HG03520 (cell line): ENCODE data around the gene TBC1D19.

ENCODE experiments used
- ATAC-seq: cut with Tn5 transposase; IDR thresholded peaks from one replicate; pipeline ENCODE4 v1.9.1; 2021; ENCODE audit warnings: mild to moderate bottlenecking, moderate library complexity; ENCODE audit not compliant: unreplicated experiment

TBC1D19 gene

DNA sequence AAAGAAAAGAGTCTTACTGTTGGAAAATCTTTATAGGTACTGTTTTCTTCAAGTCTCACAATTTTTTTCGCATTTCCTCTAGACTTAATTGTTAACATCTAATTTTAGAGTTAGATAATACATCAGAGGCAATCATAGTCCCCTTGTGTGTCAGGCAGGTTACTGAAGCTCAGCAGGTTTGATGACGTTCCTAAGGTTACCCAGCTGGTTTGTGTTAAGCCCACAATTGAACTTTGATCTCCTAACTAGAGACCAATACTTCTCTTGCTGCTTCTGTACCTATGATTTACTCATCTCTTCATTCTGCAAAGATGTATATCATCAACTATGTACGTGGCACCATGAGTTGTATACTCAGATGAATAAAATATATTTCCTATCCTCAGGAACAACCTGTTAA, 145.1 kb downstream of the TBC1D19 start:
- no peak for ATAC-seq

DNA sequence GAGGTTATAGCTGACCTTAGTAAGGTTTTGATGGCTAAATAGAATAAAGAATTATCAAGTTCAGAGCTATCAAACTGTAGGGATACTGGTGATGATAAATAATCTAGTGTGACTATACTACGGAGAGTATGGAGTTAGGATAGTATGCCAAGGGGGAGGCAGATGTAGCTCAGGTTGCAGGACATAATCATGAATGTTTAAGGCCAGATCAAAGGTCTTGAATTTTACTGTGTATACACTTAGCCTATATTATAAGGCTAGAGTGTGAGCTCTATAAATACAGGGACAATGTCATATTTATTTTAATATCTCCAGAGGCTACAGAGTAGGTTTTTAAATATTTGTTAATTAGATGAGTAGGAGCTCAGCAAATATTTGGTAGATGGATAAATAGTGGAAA, 145.7 kb downstream of the TBC1D19 start:
- no peak for ATAC-seq

DNA sequence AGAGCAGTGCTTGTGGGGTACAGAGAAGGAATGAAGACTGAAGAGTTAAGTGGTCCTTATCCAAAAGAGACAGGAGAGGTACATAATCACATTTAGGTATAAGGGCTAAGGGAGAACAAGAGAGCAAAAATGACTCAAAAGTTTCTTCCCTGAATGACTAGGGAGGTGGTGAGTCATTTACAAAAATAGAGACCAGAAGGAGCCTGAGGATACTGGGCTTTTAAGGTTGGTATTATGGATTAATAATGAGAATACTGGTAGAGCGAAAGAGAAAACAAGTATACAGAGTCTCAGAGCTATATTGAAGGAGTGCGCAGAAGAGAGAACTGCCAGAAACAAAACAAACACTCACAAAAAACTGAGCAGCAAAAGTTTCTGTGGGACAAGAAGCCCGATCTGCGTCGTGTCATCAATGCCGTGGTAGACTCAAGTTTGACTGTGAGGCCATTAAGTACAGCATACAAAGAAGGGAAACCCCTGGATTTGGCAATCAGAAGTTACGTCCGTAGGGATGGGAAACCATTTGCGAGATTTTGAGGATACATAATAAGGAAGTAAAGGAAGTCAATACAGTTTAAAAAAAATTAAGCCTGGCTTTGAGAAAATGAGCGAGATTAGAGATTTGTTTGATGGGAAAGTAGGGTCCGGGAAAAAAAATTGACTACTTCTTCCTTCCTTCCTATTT, 147.6 kb downstream of the TBC1D19 start:
- peak; percentile 88 for ATAC-seq

DNA sequence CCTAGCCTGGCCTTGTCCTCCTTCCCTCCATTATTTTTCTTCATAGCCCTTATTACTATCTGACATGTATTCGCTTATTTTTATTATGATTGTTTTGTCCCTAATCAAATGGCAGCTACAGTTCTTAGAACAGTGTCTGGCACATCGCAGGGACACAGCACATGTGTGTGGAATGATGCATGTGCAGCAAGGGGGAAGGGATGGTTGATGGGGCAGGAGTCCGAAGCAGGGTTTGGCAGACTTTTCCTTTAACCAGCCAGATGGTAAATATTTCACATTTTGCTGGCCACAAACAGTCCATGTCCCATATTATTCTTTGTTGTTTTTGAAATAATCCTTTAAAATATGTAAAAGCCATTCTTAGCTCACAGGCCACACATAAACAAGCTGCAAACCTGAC, 148.5 kb downstream of the TBC1D19 start:
- no peak for ATAC-seq

DNA sequence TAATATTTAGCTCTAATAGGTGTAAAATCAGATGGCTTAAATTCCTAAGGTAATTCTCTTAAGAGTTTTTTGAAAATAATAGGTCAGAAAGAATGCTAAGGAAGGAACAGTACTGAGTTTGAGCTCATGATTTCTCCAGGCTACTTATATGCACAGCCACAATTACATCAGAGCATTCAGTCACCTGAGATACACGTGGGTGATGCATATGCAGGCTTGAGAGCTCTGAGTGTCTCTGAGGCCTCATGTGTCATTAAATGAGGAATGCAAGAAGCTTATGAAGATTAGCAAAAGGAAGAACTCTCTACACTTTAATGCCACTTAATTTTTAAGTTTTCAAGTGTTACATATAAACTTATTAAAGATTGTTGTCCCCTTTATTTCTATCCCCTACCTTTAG, 152.7 kb downstream of the TBC1D19 start:
- no peak for ATAC-seq

GRCh38 chr4:26737385-26737784, 153.5 kb downstream of the TBC1D19 start:
- no peak for ATAC-seq

DNA sequence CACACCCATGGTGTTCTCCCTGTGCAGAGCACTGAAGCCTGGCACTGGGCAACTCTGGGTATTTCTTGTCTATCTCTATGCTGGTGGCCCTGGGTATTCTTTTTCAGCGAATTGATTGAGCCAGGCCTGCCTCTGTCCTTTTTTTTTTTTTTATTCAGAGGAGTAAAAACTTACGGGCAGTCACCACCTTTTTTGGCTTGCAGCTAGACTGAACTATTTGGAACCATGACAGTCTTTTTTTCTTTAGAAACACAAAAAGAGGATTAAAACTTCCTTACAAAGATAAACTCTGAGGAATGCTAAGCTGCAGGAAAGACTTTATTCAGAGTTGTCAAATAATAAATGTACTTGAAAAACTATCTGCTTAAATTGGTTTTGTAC, 157.6 kb downstream of the TBC1D19 start:
- ATAC-seq = no peak

GRCh38 chr4:26746802-26747213, 162.9 kb downstream of the TBC1D19 start:
- ATAC-seq = peak; percentile 99

DNA sequence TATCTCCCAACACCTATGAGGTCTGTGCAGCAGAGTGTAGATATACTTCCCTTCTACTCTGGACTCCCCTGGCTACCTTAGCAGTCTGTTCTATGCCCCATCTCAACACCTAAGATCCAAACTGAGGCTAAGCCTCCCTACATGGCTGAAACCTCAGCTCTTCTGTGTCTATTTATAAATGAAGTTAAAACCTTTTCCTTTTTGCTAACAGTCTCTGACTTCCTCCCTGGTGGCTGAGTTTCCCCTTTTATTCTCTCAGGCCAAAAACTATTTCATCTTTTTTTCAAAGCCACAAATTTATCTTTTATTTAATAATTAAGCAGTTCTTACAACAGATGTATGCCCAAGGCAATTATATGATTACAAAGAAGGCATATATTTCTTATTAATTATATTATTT, 164.9 kb downstream of the TBC1D19 start:
- ATAC-seq = no peak

DNA sequence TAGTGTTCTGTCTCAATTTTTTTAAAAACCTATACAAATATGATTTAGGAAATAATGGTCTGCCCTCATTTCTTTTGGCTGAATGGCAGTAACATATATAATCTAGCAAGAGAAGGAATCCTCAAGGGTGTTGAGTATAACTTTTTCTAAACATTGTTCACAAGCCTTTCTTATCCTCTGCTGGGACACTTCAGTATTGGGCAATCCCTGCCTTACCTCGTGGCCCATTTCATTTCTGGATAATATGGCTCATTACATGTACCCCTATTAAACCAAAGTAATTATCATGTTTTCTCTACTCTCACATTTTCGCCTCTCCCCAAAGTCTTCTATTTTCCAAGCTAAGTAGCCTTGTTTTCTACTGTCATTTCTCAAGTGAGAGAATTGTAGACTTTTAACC, 166.0 kb downstream of the TBC1D19 start:
- ATAC-seq = no peak

DNA sequence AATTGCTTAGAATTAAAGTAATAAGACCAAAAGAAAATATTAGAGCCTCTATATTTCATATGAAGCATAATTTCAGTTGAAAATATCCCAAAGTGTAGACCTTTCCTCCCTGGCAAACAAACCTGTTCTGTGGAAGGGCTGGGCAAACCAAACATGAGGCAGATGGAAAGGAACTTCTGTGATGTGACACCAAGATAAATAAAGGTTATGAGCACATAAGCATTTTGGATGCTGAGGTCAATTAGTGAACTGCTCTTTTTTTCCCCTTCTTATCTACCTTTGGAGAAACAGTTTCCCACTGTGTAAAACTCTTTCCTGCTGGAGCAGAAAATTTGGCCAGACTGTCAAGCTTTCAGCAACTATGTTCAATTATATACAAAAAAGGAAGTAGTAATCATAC, 167.1 kb downstream of the TBC1D19 start:
- ATAC-seq = no peak

- peak; percentile 97 for ATAC-seq
Measured at GRCh38 chr4:26751838-26752237, 168.0 kb downstream of the TBC1D19 start.

GRCh38 chr4:26753187-26753586, 169.3 kb downstream of the TBC1D19 start:
- ATAC-seq = no peak

DNA sequence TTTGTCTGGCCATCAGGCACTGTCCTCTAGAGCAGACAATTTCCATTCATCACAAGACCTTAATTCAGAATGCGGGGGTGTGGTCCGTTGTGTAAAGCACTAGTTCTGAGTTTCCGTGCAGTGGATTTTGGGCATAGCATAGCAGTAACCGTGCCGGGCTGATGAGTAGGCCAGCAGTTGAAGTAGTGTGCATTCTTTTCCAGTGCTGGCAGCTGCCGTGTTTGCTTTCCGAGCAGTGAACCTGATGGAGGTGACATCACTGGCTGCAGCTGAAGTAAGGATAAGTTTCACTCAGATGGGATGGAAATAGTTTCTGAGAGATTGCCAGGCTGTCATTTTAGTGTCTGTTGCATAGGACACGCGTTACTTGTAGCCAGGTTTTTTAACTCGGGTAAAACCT, 169.7 kb downstream of the TBC1D19 start:
- ATAC-seq = no peak

- no peak for ATAC-seq
Measured at GRCh38 chr4:26757751-26758150, 173.9 kb downstream of the TBC1D19 start.

GRCh38 chr4:26758899-26759298, 175.0 kb downstream of the TBC1D19 start:
- ATAC-seq = no peak

GRCh38 chr4:26762650-26763049, 178.8 kb downstream of the TBC1D19 start:
- ATAC-seq = no peak

GRCh38 chr4:26763063-26763462, 179.2 kb downstream of the TBC1D19 start:
- no peak for ATAC-seq

DNA sequence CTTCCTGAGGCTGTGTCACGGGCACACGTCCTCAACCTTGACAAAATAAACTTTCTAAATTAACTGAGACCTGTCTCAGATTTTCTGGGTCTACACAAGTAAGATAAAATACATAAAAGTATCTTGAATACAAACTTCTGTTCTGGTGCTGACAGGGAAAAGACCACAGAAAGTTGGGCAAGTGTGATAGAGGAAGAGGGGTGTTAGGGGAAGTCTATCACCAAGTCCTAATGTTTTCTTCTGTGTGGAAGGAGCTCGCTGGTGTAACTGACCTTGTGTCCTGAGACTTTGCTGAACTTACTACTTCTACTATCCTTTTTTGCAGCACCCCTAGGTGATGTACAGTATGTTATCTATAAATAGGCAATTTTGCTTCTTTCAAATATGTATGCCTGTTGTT, 179.8 kb downstream of the TBC1D19 start:
- ATAC-seq = no peak

- no peak for ATAC-seq
Measured at GRCh38 chr4:26764231-26764630, 180.3 kb downstream of the TBC1D19 start.

DNA sequence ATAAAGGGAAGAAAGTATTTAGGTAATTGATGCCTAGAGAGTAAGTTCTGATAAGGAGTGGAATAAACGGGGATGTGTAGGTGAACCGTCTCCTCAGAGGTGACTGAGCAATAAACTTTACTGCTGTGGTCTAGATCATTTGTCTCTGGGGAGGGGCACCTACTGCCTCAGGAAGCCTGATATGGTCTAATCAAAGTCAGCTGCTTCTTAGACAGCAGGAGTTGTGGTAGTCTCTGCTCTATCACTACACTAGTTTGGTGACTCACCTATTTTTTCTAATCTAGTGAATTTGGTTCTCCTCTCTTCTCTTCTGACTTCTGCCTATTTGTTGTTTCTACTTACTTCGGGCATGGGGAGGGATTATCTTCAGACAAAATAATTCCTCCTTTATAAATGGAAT, 181.6 kb downstream of the TBC1D19 start:
- ATAC-seq = no peak

GRCh38 chr4:26766141-26766540, 182.3 kb downstream of the TBC1D19 start:
- no peak for ATAC-seq

GRCh38 chr4:26772096-26772873, 188.4 kb downstream of the TBC1D19 start:
- ATAC-seq = no peak
